Transverse colon (tissue), 4 donors: ENCODE measurements around the gene SCGB1C2. TPM values are rescaled to one million over a fixed set of nuclear protein-coding genes. Genes with fewer than 3 reads are reported as not detected.
A peak's percentile ranks its signal among the peaks of the same experiment; 100 is the strongest.
"Not testable (repeated sequence)": the region's sequence is repeated elsewhere in the genome, so short reads cannot be mapped to it uniquely, and the experiment has no call there.

Experiments
- DNase-seq: peaks from one replicate; pipeline ENCODE4 v3.0.0-alpha.2; 2019
- H3K27ac ChIP-seq, 4 donors: fragments of 200-600 bp; sonication (generic); 2 replicates each; pipeline ENCODE4 v1.5.1; 2016 to 2018; ENCODE audit warnings: inconsistent platforms in 4 of 4
- H3K27me3 ChIP-seq: fragments of 200-600 bp; sonication (generic); 2 replicates; pipeline ENCODE4 v1.5.1; 2017; ENCODE audit warnings: inconsistent platforms
- H3K36me3 ChIP-seq, 4 donors: fragments of 200-600 bp; sonication (generic); 2 replicates each; pipeline ENCODE4 v1.5.1; 2017 to 2019; ENCODE audit warnings: inconsistent platforms in 4 of 4
- H3K4me1 ChIP-seq, 4 donors: fragments of 200-600 bp; sonication (generic); 2 replicates each; pipeline ENCODE4 v1.5.1; 2017 to 2020; ENCODE audit warnings: inconsistent platforms in 4 of 4
- H3K4me3 ChIP-seq, 4 donors: fragments of 200-600 bp; sonication (generic); 1 replicate in 1 of 4; 2 replicates in 3 of 4; pipeline versions ENCODE4 v1.5.1 to v1.6.1; 2017 to 2019; ENCODE audit warnings: inconsistent platforms in 4 of 4
- H3K9me3 ChIP-seq, 2 donors: fragments of 200-600 bp; sonication (generic); 2 replicates each; pipeline ENCODE4 v1.5.1; 2017 to 2019; ENCODE audit warnings: inconsistent platforms in 2 of 2
- CTCF ChIP-seq, 5 experiments: fragments of 200-600 bp in 3 of 5; fragments of 450-650 bp in 2 of 5; sonication (generic) in 3 of 5; IDR thresholded peaks; 1 replicate in 2 of 5; 2 replicates in 3 of 5; pipeline ENCODE4 v1.5.1; 2016 to 2017; ENCODE audit warnings: antibody characterized with exemption in 5 of 5, inconsistent platforms in 3 of 5, mild to moderate bottlenecking in 2 of 5, moderate library complexity in 1 of 5
- EP300 ChIP-seq: sonication (generic); formaldehyde crosslinking; IDR thresholded peaks from one replicate; pipeline ENCODE4 v1.6.1; 2017; ENCODE audit warnings: antibody characterized with exemption, low read depth
- POLR2A ChIP-seq: fragments of 450-650 bp; IDR thresholded peaks from one replicate; pipeline ENCODE4 v1.6.1; 2016; ENCODE audit warnings: antibody characterized with exemption, mild to moderate bottlenecking, moderate library complexity
- POLR2AphosphoS5 ChIP-seq, 3 donors: sonication (generic); formaldehyde crosslinking; IDR thresholded peaks; one replicate each; pipeline ENCODE4 v1.6.1; 2016; ENCODE audit warnings: antibody characterized with exemption in 3 of 3
- WGBS, 2 donors: methylation state at CpG; one replicate each; pipeline ENCODE4 v1.1.5; 2018; ENCODE audit warnings: low coverage in 1 of 2; 5-methylcytosine and 5-hydroxymethylcytosine counted together
- in situ Hi-C, 4 donors: fragments of 200-750 bp; cut with MboI; loops; one replicate each; pipeline versions ENCODE4 v1.15.0 to v1.15.1; 2017; ENCODE audit warnings: low sequenced_read_pairs in 3 of 4, low pct_ligation_motif_present in 1 of 4, low pct_unique_long_range_greater_than_20kb in 1 of 4
- intact Hi-C: fragments of 100-400 bp; cut with DNase I; formaldehyde crosslinking; loops from one replicate; pipeline ENCODE4 v1.15.1; 2023; ENCODE audit warnings: low total_unique reads
- total RNA-seq, 4 donors: library from RNA; depleted of rRNA; stranded (reverse); fragments of >200 nt; gene quantifications; one replicate each; pipeline ENCODE4 v1.1.0, GENCODE V29; 2016

Gene SCGB1C2
- total RNA-seq, 4 donors from 2014 or later, result not detected

GRCh38 chr17:136531-136930, 838 bp upstream of the SCGB1C2 start:
- in situ Hi-C loops, H3K4me3 ChIP-seq, intact Hi-C loops, H3K36me3 ChIP-seq, H3K9me3 ChIP-seq, H3K27ac ChIP-seq, H3K4me1 ChIP-seq, H3K27me3 ChIP-seq: not testable (repeated sequence)
- TF ChIP-seq CTCF (IDR thresholded peaks at IDR 0.05), result peak in 3 of 5 experiments; percentile 50 to 57 (median 51)
- DNase-seq, result peak; percentile 83
- WGBS, 2 donors, result 6% methylated on average over 3 of the region's 4 CpGs; no CpG with 5 or more reads in 1 of the 2 donors

- intact Hi-C loops, DNase-seq, H3K27ac ChIP-seq, in situ Hi-C loops, H3K4me3 ChIP-seq, H3K4me1 ChIP-seq, H3K9me3 ChIP-seq, H3K27me3 ChIP-seq, H3K36me3 ChIP-seq: not testable (repeated sequence)
- 58 to 66% methylated on average over 2 to 5 of the region's 22 CpGs for WGBS, 2 donors
These were observed 2.2 kb downstream of the SCGB1C2 start for GRCh38 chr17:139401-140205.

DNA sequence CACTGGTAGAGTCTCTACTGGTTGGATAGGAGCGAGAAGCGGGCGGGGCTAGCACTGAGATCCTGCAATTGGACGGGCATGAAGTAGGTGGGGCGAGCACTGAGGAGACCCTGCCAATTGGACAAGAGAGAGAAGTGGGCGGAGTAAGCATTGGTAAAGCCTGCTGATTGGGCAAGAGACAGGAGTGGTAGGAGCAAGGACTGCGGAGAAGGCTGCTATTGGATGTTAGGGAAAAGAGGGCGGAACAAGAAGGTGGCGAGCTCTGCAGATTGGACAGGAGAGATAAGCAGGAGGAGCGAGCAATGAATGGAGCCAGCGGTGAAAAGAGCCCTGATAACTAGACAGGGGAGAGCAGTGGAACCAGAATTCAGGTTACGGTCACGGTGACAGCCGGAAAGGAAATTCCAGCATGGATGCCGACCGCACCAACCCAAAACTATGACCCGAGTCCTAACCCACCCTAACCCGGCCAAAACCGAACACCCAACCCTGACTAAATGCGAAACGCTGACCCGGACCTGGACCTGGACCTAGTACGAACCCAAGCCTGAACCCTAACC, 4.8 kb downstream of the SCGB1C2 start:
- Histone ChIP-seq H3K9me3 (no peaks in the 10 kb centered on the region), H3K36me3 (no peaks in the 10 kb centered on the region), H3K4me3 (no peak overlapping the region), H3K4me1 (peaks cover 0 to 3% (median 1%) of the 10 kb centered on the region in 4 donors), H3K27me3 (no peaks in the 10 kb centered on the region), H3K27ac (no peak overlapping the region)
- WGBS, 2 donors, result 91 to 92% methylated on average over 11 to 23 of the region's 23 CpGs
- intact Hi-C loops, result no loop called here
- in situ Hi-C loops, result no loop called here
- TF ChIP-seq POLR2A (no peak), CTCF (IDR thresholded peaks at IDR 0.05) (no peak), EP300 (no peak), POLR2AphosphoS5 (IDR thresholded peaks at IDR 0.05) (no peak)
- DNase-seq, result no peak

GRCh38 chr17:142876-143784, 5.8 kb downstream of the SCGB1C2 start:
- 65 to 87% methylated on average over 6 to 23 of the region's 23 CpGs for WGBS, 2 donors
- DNase-seq, result no peak
- H3K4me3 ChIP-seq, result no peak overlapping the region
- intact Hi-C loops, result no loop called here
- H3K36me3 ChIP-seq, result no peaks in the 10 kb centered on the region
- TF ChIP-seq POLR2AphosphoS5 (IDR thresholded peaks at IDR 0.05), result no peak
- no peak for TF ChIP-seq POLR2A
- no peak for TF ChIP-seq CTCF (IDR thresholded peaks at IDR 0.05)
- TF ChIP-seq EP300, result no peak
- in situ Hi-C loops, result no loop called here
- no peaks in the 10 kb centered on the region for H3K9me3 ChIP-seq
- peaks cover 0 to 3% (median 1%) of the 10 kb centered on the region in 4 donors for H3K4me1 ChIP-seq
- H3K27ac ChIP-seq, result no peak overlapping the region
- no peaks in the 10 kb centered on the region for H3K27me3 ChIP-seq
